ENCODE data around the gene COL27A1.

Gene COL27A1

DNA sequence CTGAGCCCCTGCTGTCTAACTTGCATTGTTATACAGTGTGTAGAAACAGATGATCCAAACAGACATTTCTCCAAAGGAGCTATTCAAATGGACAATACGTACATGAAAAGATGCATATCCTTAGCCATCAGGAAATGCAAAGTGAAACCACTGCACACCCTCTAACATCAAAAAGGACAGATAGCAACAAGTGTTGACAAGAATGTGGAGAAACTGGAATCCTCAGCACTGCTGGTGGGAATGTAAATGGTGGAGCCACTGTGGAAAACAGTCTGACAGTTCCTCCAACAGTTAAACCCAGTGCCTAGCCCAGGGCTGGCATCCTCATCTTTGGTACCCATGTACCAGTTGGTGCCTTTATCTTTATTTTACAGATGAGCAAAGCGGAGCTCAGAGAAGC lies 182.8 kb downstream of the COL27A1 start:
- no peak for ATAC-seq (ENCODE audit: insufficient read depth, low read depth)
- no peaks in the 10 kb centered on the region for H3K79me2 ChIP-seq (ENCODE audit: insufficient read depth, low read length)
- H3K9me3 ChIP-seq (ENCODE audit: insufficient read depth, low read length, severe bottlenecking): no peaks in the 10 kb centered on the region
- no peak overlapping the region for H2AFZ ChIP-seq (ENCODE audit: low read depth, low read length)
- H4K20me1 ChIP-seq (ENCODE audit: insufficient read depth, low read length): no peaks in the 10 kb centered on the region
- H3K27me3 ChIP-seq (ENCODE audit: insufficient read depth, low read length, poor library complexity): no peaks in the 10 kb centered on the region
- peaks cover 84% of the 10 kb centered on the region for H3K36me3 ChIP-seq (ENCODE audit: insufficient read depth, low read length)
- DNase-seq: no peak
- no peak overlapping the region for H3K27ac ChIP-seq (ENCODE audit: low read length)
- H3K4me3 ChIP-seq (ENCODE audit: low read depth in 1 of 2, low read length in 2 of 2): no peak overlapping the region
- H3K4me2 ChIP-seq (ENCODE audit: insufficient read depth, low read length): no peak overlapping the region
- H3K9ac ChIP-seq (ENCODE audit: low read depth, low read length): no peak overlapping the region
- TF ChIP-seq, protein P1, sequence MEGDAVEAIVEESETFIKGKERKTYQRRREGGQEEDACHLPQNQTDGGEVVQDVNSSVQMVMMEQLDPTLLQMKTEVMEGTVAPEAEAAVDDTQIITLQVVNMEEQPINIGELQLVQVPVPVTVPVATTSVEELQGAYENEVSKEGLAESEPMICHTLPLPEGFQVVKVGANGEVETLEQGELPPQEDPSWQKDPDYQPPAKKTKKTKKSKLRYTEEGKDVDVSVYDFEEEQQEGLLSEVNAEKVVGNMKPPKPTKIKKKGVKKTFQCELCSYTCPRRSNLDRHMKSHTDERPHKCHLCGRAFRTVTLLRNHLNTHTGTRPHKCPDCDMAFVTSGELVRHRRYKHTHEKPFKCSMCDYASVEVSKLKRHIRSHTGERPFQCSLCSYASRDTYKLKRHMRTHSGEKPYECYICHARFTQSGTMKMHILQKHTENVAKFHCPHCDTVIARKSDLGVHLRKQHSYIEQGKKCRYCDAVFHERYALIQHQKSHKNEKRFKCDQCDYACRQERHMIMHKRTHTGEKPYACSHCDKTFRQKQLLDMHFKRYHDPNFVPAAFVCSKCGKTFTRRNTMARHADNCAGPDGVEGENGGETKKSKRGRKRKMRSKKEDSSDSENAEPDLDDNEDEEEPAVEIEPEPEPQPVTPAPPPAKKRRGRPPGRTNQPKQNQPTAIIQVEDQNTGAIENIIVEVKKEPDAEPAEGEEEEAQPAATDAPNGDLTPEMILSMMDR (IDR thresholded peaks at IDR 0.05; ENCODE audit: borderline replicate concordance, extremely low read depth, low read length, poor library complexity, severe bottlenecking): no peak
- TF ChIP-seq EZH2 (IDR thresholded peaks at IDR 0.05; ENCODE audit: borderline replicate concordance, low read depth, low read length, severe bottlenecking): no peak
- H3K4me1 ChIP-seq (ENCODE audit: insufficient read depth, low read length): no peaks in the 10 kb centered on the region

DNA sequence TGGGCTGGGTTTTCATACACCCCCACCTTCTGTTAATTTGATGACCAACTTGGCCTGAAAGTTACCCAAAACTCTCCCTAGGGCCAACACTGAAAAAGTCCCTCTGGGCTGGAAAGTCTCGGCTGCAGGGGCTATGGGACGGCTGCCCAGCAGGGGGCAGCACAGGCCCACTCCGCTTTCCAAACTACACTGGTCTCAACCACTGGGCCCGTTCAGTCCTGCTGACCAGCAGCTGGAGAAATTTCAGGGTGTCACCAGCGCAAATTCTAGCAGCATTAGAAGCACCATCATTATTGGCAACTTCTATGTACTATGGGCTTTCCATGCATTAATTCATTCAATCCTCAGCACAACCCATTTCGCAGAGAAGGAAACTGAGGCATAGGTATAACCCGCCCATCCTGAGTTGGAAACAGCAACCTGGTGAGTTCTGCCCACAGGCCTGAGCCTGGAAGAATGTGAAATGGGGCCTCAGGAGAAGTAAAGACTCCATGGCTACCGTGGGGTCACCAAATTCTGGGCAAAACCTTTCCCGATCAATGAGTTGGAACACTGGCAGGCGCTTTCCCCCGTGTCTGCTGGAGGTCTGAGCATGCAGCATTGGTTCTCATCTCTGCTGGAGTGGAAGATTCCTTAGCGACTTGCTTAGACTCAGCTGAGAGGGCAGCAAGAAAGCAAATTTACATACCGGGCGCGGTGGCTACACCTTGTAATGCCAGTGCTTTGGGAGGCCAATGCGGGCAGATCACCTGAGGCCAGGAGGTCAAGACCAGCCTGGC lies 184.0 kb downstream of the COL27A1 start:
- Histone ChIP-seq H3K27me3 (ENCODE audit: insufficient read depth, low read length, poor library complexity) (no peaks in the 10 kb centered on the region), H3K9me3 (ENCODE audit: insufficient read depth, low read length, severe bottlenecking) (no peaks in the 10 kb centered on the region), H3K4me2 (ENCODE audit: insufficient read depth, low read length) (no peak overlapping the region), H3K4me3 (ENCODE audit: low read depth in 1 of 2, low read length in 2 of 2) (no peak overlapping the region), H3K4me1 (ENCODE audit: insufficient read depth, low read length) (no peaks in the 10 kb centered on the region), H3K36me3 (ENCODE audit: insufficient read depth, low read length) (peaks cover 95% of the 10 kb centered on the region), H3K27ac (ENCODE audit: low read length) (0 out of 2 replicates have a peak overlapping the region, but pooled peaks have one; percentile 20), H2AFZ (ENCODE audit: low read depth, low read length) (no peak overlapping the region), H4K20me1 (ENCODE audit: insufficient read depth, low read length) (no peaks in the 10 kb centered on the region), H3K79me2 (ENCODE audit: insufficient read depth, low read length) (no peaks in the 10 kb centered on the region), H3K9ac (ENCODE audit: low read depth, low read length) (no peak overlapping the region)
- TF ChIP-seq, protein P1 (IDR thresholded peaks at IDR 0.05; ENCODE audit: borderline replicate concordance, extremely low read depth, low read length, poor library complexity, severe bottlenecking): peak; percentile 82
- no peak for TF ChIP-seq EZH2 (IDR thresholded peaks at IDR 0.05; ENCODE audit: borderline replicate concordance, low read depth, low read length, severe bottlenecking)
- DNase-seq (peak; percentile 45), ATAC-seq (ENCODE audit: insufficient read depth, low read depth) (peak; percentile 69; the same call in 2 of the 3 replicates)

DNA sequence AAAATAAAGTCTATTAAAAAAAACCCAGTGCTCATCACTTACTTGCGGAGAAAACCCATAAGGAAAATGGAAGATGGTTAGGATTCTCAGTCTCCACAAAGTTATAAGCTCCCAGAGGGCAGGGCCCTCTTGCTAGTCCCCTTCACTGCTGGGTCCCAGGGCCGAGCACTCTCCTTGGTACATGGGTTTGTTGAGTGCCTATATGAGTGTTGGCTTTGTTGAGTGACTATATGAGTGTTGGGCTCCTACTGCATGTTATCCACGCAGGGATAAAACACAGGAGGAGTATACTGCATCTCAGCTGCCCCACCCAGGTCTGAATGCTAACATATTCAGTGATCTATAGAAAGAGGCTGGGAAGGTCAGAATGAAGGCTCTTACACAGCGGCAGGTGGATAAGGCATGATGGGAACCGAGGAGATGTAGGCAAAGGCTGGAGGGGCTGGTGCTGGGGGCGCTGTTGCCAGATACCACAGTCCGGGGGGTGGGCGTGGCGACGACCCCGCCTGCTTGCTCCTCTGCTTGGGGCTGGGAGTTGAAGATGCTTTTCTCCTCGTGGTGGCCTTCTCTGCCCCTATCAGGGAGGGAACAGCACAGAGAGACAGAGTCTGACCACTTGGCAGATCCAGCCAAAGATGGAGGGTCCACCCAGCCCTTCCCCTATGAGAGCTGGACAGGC lies 186.0 kb downstream of the COL27A1 start:
- H2AFZ ChIP-seq (ENCODE audit: low read depth, low read length): no peak overlapping the region
- H3K9me3 ChIP-seq (ENCODE audit: insufficient read depth, low read length, severe bottlenecking): no peaks in the 10 kb centered on the region
- H3K4me3 ChIP-seq (ENCODE audit: low read depth in 1 of 2, low read length in 2 of 2): no peak overlapping the region
- no peaks in the 10 kb centered on the region for H3K27me3 ChIP-seq (ENCODE audit: insufficient read depth, low read length, poor library complexity)
- ATAC-seq (ENCODE audit: insufficient read depth, low read depth) (no peak), DNase-seq (no peak)
- no peak overlapping the region for H3K9ac ChIP-seq (ENCODE audit: low read depth, low read length)
- H3K79me2 ChIP-seq (ENCODE audit: insufficient read depth, low read length): no peaks in the 10 kb centered on the region
- no peak overlapping the region for H3K4me2 ChIP-seq (ENCODE audit: insufficient read depth, low read length)
- H3K27ac ChIP-seq (ENCODE audit: low read length): no peak overlapping the region
- peaks cover 95% of the 10 kb centered on the region for H3K36me3 ChIP-seq (ENCODE audit: insufficient read depth, low read length)
- H4K20me1 ChIP-seq (ENCODE audit: insufficient read depth, low read length): no peaks in the 10 kb centered on the region
- H3K4me1 ChIP-seq (ENCODE audit: insufficient read depth, low read length): no peaks in the 10 kb centered on the region
- TF ChIP-seq, protein P1 (IDR thresholded peaks at IDR 0.05; ENCODE audit: borderline replicate concordance, extremely low read depth, low read length, poor library complexity, severe bottlenecking): no peak
- no peak for TF ChIP-seq EZH2 (IDR thresholded peaks at IDR 0.05; ENCODE audit: borderline replicate concordance, low read depth, low read length, severe bottlenecking)
